DOHH2 (cell line): ENCODE results near the gene CDC5L.
A peak's percentile ranks its signal among the peaks of the same experiment; 100 is the strongest.

Experiments used
- H3F3A ChIP-seq: fragments of 200-600 bp; sonication (generic), shearing (Covaris generic); 2 replicates; pipeline ENCODE4 v1.6.0; 2016; ENCODE audit warnings: antibody characterized with exemption, mild to moderate bottlenecking; ENCODE audit not compliant: control insufficient read depth, insufficient read depth
- H3K27ac ChIP-seq: fragments of 200-600 bp; sonication (generic); 2 replicates; pipeline ENCODE4 v1.5.1; 2014; ENCODE audit warnings: low read depth, mild to moderate bottlenecking, low read length, moderate library complexity
- H3K27me3 ChIP-seq: fragments of 200-600 bp; sonication (generic); 2 replicates; pipeline ENCODE4 v1.6.1; 2014; ENCODE audit warnings: mild to moderate bottlenecking, low read length, mixed read lengths; ENCODE audit not compliant: control insufficient read depth
- H3K36me3 ChIP-seq: fragments of 200-600 bp; sonication (generic); 2 replicates; pipeline ENCODE4 v1.6.1; 2014; ENCODE audit warnings: mild to moderate bottlenecking, low read length, moderate library complexity, mixed read lengths; ENCODE audit not compliant: control insufficient read depth
- H3K4me1 ChIP-seq: fragments of 200-600 bp; sonication (generic); 2 replicates; pipeline ENCODE4 v1.6.1; 2014; ENCODE audit warnings: mild to moderate bottlenecking, low read length, mixed read lengths; ENCODE audit not compliant: control insufficient read depth
- H3K4me2 ChIP-seq: fragments of 200-600 bp; sonication (generic); 2 replicates; pipeline ENCODE4 v1.6.0; 2014; ENCODE audit warnings: mild to moderate bottlenecking, low read length, moderate library complexity
- H3K4me3 ChIP-seq: fragments of 200-600 bp; sonication (generic); 2 replicates; pipeline ENCODE4 v1.5.1; 2014; ENCODE audit warnings: mild to moderate bottlenecking, low read length, mixed read lengths
- H3K79me2 ChIP-seq: fragments of 200-600 bp; sonication (generic); 2 replicates; pipeline ENCODE4 v1.6.1; 2014; ENCODE audit warnings: mild to moderate bottlenecking, low read length, mixed read lengths; ENCODE audit not compliant: control insufficient read depth
- H3K9me2 ChIP-seq: fragments of 200-600 bp; sonication (generic); replicated peaks from 2 replicates; pipeline ENCODE4 v1.6.1; 2014; ENCODE audit warnings: mild to moderate bottlenecking, low read length, mixed read lengths; ENCODE audit not compliant: control insufficient read depth
- H3K9me3 ChIP-seq: fragments of 200-600 bp; sonication (generic); 2 replicates; pipeline ENCODE4 v1.6.1; 2014; ENCODE audit warnings: antibody characterized with exemption, low read length, mixed read lengths; ENCODE audit not compliant: control insufficient read depth, insufficient read depth
- H4K20me1 ChIP-seq: fragments of 200-600 bp; sonication (generic); 2 replicates; pipeline ENCODE4 v1.6.0; 2014; ENCODE audit warnings: low read depth, mild to moderate bottlenecking, antibody characterized with exemption, low read length, moderate library complexity; ENCODE audit not compliant: control insufficient read depth, insufficient read depth
- CTCF ChIP-seq: fragments of 200-600 bp; sonication (generic); IDR thresholded peaks from one replicate; pipeline ENCODE4 v1.5.1; 2014; ENCODE audit warnings: antibody characterized with exemption, mild to moderate bottlenecking, low read depth, low read length; ENCODE audit not compliant: poor library complexity, severe bottlenecking
- EZH2phosphoT487 ChIP-seq: fragments of 200-600 bp; sonication (generic); IDR thresholded peaks from 2 replicates; pipeline ENCODE4 v1.6.1; 2017; ENCODE audit warnings: borderline replicate concordance, mild to moderate bottlenecking, antibody characterized with exemption, low read length, moderate library complexity, mixed read lengths

The CDC5L gene

GRCh38 chr6:44381739-44382138 lies 5.8 kb upstream of the CDC5L start:
- H3K4me1 ChIP-seq, result peaks cover 6% of the 10 kb centered on the region
- no peak overlapping the region for H3K4me2 ChIP-seq
- no peaks in the 10 kb centered on the region for H3K9me3 ChIP-seq
- no peak overlapping the region for H3K27ac ChIP-seq
- no peaks in the 10 kb centered on the region for H3F3A ChIP-seq
- H3K4me3 ChIP-seq, result no peak overlapping the region
- no peaks in the 10 kb centered on the region for H4K20me1 ChIP-seq
- H3K79me2 ChIP-seq, result peaks cover 2% of the 10 kb centered on the region
- H3K27me3 ChIP-seq, result peaks cover 8% of the 10 kb centered on the region; the same call in 1 of the 2 replicates
- no peaks in the 10 kb centered on the region for H3K36me3 ChIP-seq
- no peak for TF ChIP-seq EZH2phosphoT487
- TF ChIP-seq CTCF, result no peak
- no peaks in the 10 kb centered on the region for H3K9me2 ChIP-seq

- TF ChIP-seq EZH2phosphoT487 (no peak), CTCF (no peak)
- Histone ChIP-seq H3K4me1 (peaks cover 26% of the 10 kb centered on the region), H3K9me3 (no peaks in the 10 kb centered on the region), H4K20me1 (peaks cover 9% of the 10 kb centered on the region), H3K36me3 (peaks cover 24% of the 10 kb centered on the region), H3K79me2 (peaks cover 41% of the 10 kb centered on the region), H3F3A (no peaks in the 10 kb centered on the region; the same call in 1 of the 2 replicates), H3K4me3 (peak overlapping the region; percentile 89), H3K9me2 (no peaks in the 10 kb centered on the region), H3K4me2 (peak overlapping the region; percentile 98), H3K27me3 (no peaks in the 10 kb centered on the region), H3K27ac (peak overlapping the region; percentile 80)
These were observed 1.1 kb upstream of the CDC5L start for GRCh38 chr6:44386364-44386928.

- H3K4me2 ChIP-seq, result peak overlapping the region; percentile 98
These were observed 569 bp upstream of the CDC5L start for GRCh38 chr6:44386929-44387345.

More at GRCh38 chr6:44386929-44387345, 569 bp upstream of the CDC5L start:
- no peaks in the 10 kb centered on the region for H3K27me3 ChIP-seq
- peaks cover 26% of the 10 kb centered on the region for H3K4me1 ChIP-seq
- TF ChIP-seq CTCF, result no peak
- TF ChIP-seq EZH2phosphoT487, result no peak
- H3K79me2 ChIP-seq, result peaks cover 45% of the 10 kb centered on the region
- peak overlapping the region; percentile 89 for H3K4me3 ChIP-seq
- peaks cover 28% of the 10 kb centered on the region for H3K36me3 ChIP-seq
- H4K20me1 ChIP-seq, result peaks cover 9% of the 10 kb centered on the region
- H3F3A ChIP-seq, result no peaks in the 10 kb centered on the region; the same call in 1 of the 2 replicates
- H3K9me2 ChIP-seq, result no peaks in the 10 kb centered on the region
- H3K9me3 ChIP-seq, result no peaks in the 10 kb centered on the region
- peak overlapping the region; percentile 80 for H3K27ac ChIP-seq
